Stimulated activated CD8-positive, alpha-beta memory T cell treated with anti-CD3 and anti-CD28 coated beads, Interleukin-12 subunit alpha, Interleukin-12 subunit beta, amount 100 ng/mL, for 24 hours (primary cell): Measurements from ENCODE around the gene MYO7B.

Experiments
- DNase-seq: peaks from one replicate; pipeline ENCODE4 v3.0.0-alpha.2; 2020; ENCODE audit errors: extremely low read depth

The MYO7B gene

DNA sequence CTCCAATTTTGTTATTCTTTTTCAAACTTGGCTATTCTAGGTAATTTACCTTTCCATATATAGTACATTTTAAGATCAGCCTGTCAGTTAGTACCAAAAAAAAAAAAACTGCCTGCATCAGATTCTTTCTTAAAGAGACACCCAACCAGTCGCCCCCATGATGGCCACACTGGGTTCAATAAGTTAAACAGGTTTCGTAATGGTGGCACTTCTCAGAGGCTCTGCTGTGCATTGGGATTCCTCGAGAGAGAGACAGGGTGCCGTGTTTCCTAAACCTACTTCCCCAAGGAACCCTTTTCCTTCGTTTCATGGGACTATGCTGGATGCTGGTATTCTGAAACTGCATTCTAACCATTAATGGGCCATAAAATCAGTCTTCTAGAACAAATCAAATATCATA lies 37.4 kb downstream of the MYO7B start:
- no peak for DNase-seq

DNA sequence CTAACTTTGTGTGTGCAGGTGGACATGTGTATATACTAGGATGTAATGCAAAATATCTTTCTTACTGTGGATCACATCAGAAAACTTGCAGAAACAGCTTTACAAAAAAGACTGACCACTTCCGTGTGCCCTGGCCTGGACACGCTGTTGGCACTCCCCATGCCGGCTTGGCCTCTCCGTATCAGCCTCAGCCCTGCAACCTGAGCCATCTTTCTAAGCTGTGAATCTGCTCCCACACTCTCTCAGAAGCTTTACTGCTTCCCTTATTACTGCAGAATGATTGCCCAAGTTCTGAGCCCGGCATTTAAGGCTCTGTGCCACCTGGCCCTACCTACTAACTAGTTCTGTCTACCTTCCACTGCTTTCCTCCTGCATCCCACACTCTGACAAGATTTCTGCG lies 37.8 kb downstream of the MYO7B start:
- no peak for DNase-seq

- DNase-seq, result no peak
These were observed 38.3 kb downstream of the MYO7B start for GRCh38 chr2:127573771-127574170.

- no peak for DNase-seq
These were observed 39.2 kb downstream of the MYO7B start for GRCh38 chr2:127574656-127575055.

- DNase-seq, result no peak
These were observed 39.8 kb downstream of the MYO7B start for GRCh38 chr2:127575185-127575765.

DNA sequence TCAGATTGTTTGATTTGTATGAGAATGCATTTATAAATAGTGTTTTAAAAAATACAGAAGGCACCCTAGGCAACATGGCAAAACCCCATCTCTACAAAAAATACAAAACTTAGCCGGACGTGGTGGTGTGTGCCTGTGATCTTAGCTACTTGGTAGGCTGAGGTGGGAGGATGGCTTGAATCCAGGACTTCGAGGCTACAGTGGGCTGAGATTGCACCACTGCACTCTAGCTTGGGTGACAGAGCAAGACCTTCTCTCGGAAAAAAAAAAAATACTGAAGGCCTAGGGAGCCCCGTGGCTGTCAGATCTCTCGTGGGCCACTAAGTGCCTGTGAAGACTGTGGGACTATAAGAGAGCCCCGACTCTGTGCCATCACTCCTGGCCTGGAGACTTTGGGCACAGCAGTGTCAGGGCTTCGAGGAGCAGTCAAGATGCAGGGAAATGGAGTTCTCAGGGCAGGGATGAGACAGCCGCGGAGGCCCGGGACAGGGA lies 40.5 kb downstream of the MYO7B start:
- DNase-seq, result no peak

- no peak for DNase-seq
These were observed 41.1 kb downstream of the MYO7B start for GRCh38 chr2:127576433-127577207.

DNA sequence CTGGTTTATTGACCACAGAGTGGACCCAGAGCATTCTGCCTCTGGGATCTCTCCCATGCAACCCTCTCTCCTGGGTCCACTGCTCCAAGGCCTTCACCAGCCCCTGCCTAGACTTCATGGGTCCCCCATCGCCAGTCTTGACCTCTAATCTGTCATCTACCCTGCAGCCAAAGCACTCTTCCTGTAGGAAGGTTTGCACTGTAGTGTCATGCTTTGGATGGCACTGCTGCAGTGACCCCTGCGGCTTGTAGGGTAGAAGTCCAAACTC lies 41.7 kb downstream of the MYO7B start:
- no peak for DNase-seq

DNA sequence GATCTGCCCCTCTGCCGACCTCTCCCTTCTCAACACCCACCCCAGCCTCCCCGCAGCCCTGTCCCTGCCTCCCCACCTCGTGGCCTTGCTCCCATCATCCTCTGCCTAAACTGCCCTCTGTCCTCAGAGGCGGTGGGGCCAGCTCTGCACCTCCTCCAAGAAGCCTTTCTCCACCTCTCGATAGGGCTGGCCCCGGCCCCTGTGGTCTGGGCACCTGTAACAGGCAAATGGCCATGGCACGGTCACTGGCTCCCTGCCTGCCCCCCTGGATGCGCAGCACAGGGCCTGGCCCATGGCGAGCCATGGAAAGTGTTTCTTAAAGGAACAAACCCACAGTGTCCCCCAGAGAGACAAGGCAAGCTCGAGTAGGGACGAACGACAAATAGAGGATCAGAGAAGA lies 42.0 kb downstream of the MYO7B start:
- no peak for DNase-seq

GRCh38 chr2:127577973-127578372 lies 42.5 kb downstream of the MYO7B start:
- DNase-seq, result no peak

GRCh38 chr2:127578411-127578810 lies 42.9 kb downstream of the MYO7B start:
- DNase-seq, result no peak

- no peak for DNase-seq
These were observed 43.7 kb downstream of the MYO7B start for GRCh38 chr2:127579231-127579630.

DNA sequence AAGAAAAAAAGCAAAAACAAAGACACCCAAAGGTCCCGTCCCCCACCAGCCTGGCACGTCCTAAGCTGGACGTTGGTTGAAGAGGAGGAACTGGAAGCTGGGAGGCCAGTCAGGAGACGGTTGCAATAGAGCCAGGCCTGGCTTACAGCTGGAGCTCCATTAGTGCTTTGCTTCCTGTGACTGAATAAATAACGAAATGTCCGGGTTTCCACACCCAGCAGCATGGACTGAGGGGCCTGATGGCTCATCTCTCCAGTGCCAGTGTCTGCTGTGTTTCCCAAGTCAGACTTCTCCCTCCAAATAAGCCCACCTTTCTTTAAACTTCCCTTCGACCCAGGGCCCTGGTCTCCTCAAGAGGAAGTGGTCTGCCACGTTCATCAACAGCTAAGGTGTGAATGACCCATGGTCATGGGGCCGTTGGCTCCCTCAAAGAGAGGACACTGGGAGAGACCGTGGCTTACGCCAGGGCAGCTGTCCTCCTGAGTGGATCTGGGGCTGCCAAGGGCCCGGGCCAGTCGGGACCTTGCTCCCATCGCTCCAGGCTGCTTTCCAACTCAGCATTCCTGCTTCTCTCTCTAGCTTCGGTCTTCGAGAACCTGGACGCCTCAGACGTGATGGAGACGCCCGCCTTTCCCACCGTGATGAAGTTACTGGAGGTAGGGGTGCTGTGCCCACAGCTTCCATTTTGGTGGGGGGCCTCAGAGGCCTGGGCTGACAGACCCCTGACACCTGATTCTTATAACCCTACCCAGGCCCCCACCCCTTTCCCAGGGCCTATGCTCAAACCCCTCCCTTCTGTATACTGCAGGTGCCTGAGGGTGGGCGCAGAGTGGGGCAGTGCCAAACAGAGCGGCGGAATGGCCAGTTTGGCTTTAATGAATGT lies 44.9 kb downstream of the MYO7B start:
- DNase-seq, result no peak

DNA sequence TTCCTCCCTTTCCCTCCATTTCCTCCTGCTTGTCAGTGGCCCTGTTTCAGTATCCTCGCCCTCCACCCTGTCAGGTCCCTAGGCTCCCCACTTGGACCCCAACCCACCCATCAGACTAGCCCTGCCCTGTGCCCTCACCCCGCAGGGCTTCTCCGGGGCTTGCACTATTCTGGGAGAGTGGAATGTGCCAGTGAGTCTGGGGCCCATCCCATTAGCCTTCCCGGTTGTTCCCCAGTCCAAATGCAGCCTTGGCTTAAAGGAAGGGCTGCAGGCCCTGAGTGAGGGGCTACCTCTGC lies 45.5 kb downstream of the MYO7B start:
- DNase-seq, result no peak

- no peak for DNase-seq
These were observed 46.3 kb downstream of the MYO7B start for GRCh38 chr2:127581516-127582490.

- DNase-seq, result no peak
These were observed 47.7 kb downstream of the MYO7B start for GRCh38 chr2:127582863-127583861.

DNA sequence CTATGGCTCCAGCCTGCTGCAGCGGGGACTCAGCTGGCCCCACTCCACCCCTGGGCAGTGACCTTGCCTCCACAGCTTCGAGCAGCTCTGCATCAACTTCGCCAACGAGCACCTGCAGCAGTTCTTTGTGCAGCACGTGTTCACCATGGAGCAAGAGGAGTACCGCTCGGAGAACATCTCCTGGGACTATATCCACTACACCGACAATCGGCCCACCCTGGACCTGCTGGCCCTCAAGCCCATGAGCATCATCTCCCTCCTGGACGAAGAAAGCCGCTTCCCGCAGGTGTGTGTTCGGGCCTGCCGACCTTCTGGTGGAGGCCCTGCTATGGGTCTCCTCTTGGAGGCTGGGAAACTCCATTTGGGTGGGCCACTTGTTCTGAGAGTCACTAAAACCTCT lies 48.6 kb downstream of the MYO7B start:
- DNase-seq, result no peak

GRCh38 chr2:127584516-127585033 lies 49.1 kb downstream of the MYO7B start:
- DNase-seq, result no peak

GRCh38 chr2:127585270-127585807 lies 49.9 kb downstream of the MYO7B start:
- no peak for DNase-seq

DNA sequence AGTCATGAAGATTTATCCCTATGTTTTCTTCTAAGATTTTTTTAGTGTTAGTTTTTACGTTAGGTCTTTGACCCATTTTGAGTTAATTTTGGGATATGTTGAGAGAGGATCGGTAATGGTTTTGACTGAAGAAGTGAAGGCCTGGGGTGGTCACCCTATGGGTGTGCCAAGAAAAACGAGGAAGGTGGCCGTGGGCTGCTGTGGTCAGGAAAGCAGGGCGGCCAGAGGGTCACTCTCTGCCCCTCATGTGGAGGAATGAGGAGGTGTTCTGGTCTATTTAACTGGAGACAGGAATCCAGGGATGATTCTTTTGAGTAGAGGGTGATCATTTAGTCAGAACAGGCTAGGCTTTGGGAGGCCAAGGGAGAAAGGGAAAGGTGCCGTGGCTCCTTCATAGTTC lies 50.7 kb downstream of the MYO7B start:
- no peak for DNase-seq
